Smooth muscle cell (in vitro differentiated cells): Measurements from ENCODE around the gene PLB1. TPM values are rescaled to one million over a fixed set of nuclear protein-coding genes. Genes with fewer than 3 reads are reported as not detected.

Source experiments
- DNase-seq: peaks from one replicate; lab custom pipeline; 2025; ENCODE audit not compliant: unreplicated experiment; lab: John Stamatoyannopoulos, UW
- H2AFZ ChIP-seq: fragments of 200-600 bp; sonication (generic); 2 replicates; pipeline ENCODE4 v1.6.0; 2016; ENCODE audit warnings: antibody characterized with exemption, low read depth, mild to moderate bottlenecking
- H3F3A ChIP-seq: fragments of 200-600 bp; sonication (generic); 2 replicates; pipeline ENCODE4 v1.6.0; 2017; ENCODE audit warnings: antibody characterized with exemption, low read depth
- H3K27ac ChIP-seq: fragments of 200-600 bp; sonication (generic); 2 replicates; pipeline ENCODE4 v1.5.1; 2016; ENCODE audit warnings: low read depth, mild to moderate bottlenecking
- H3K27me3 ChIP-seq: fragments of 200-600 bp; sonication (generic); 2 replicates; pipeline ENCODE4 v1.6.1; 2016; ENCODE audit warnings: low read depth, mild to moderate bottlenecking
- H3K36me3 ChIP-seq: fragments of 200-600 bp; sonication (generic); 2 replicates; pipeline ENCODE4 v1.5.1; 2016; ENCODE audit warnings: low read depth
- H3K4me1 ChIP-seq: fragments of 200-600 bp; sonication (generic); 2 replicates; pipeline ENCODE4 v1.5.1; 2016; ENCODE audit warnings: low read depth
- H3K4me2 ChIP-seq: fragments of 200-600 bp; sonication (generic); 2 replicates; pipeline ENCODE4 v1.6.0; 2016; ENCODE audit warnings: mild to moderate bottlenecking
- H3K4me3 ChIP-seq: fragments of 200-600 bp; sonication (generic); 2 replicates; pipeline ENCODE4 v1.5.1; 2016; ENCODE audit warnings: mild to moderate bottlenecking
- H3K79me2 ChIP-seq: fragments of 200-600 bp; sonication (generic); 2 replicates; pipeline ENCODE4 v1.6.0; 2016; ENCODE audit warnings: low read depth, mild to moderate bottlenecking
- H3K9ac ChIP-seq: fragments of 200-600 bp; sonication (generic); 2 replicates; pipeline ENCODE4 v1.6.0; 2016; ENCODE audit warnings: low read depth
- H3K9me3 ChIP-seq: fragments of 200-600 bp; sonication (generic); replicated peaks from 2 replicates; pipeline ENCODE4 v1.5.1; 2016; ENCODE audit warnings: low read depth
- H4K20me1 ChIP-seq: fragments of 200-600 bp; sonication (generic); 2 replicates; pipeline ENCODE4 v1.6.0; 2016; ENCODE audit warnings: low read depth
- CTCF ChIP-seq: fragments of 200-600 bp; sonication (generic); IDR thresholded peaks from 2 replicates; pipeline ENCODE4 v1.5.1; 2017; ENCODE audit warnings: borderline replicate concordance, mild to moderate bottlenecking, antibody characterized with exemption; ENCODE audit not compliant: insufficient read depth, poor library complexity, severe bottlenecking
- WGBS: methylation state at CpG from one replicate; pipeline ENCODE4 v1.1.7; 2016; ENCODE audit warnings: low lambda C conversion rate; 5-methylcytosine and 5-hydroxymethylcytosine counted together
- polyA plus RNA-seq: library from polyadenylated mRNA; unstranded; fragments of >200 nt; fragmentation: Nextera tagmentation; extraction: Ambion mirVana; gene quantifications from 2 replicates; pipeline ENCODE4 v1.2.1, GENCODE V29; 2016
- total RNA-seq: library from RNA; depleted of rRNA; stranded (reverse); fragments of >200 nt; gene quantifications from 2 replicates; pipeline ENCODE4 v1.2.3, GENCODE V29; 2014

PLB1 gene
- total and polyA plus RNA-seq, 2 experiments from 2014 or later, result 0.75 to 8.7 TPM

GRCh38 chr2:28568533-28568932 is 72.7 kb downstream of the PLB1 start:
- H3K36me3 ChIP-seq, result no peaks in the 10 kb centered on the region
- TF ChIP-seq CTCF, result no peak
- no peak overlapping the region for H3K4me2 ChIP-seq
- H3K9me3 ChIP-seq, result no peaks in the 10 kb centered on the region
- no peak overlapping the region for H3K27ac ChIP-seq
- DNase-seq, result no peak
- no peak overlapping the region for H2AFZ ChIP-seq
- H3K9ac ChIP-seq, result no peak overlapping the region
- H3K4me1 ChIP-seq, result peaks cover 5% of the 10 kb centered on the region
- no peaks in the 10 kb centered on the region for H3F3A ChIP-seq
- no peaks in the 10 kb centered on the region for H4K20me1 ChIP-seq
- H3K27me3 ChIP-seq, result no peaks in the 10 kb centered on the region
- no peaks in the 10 kb centered on the region for H3K79me2 ChIP-seq
- WGBS, result 56% methylated on average over 5 of the region's 5 CpGs
- H3K4me3 ChIP-seq, result no peak overlapping the region

- Histone ChIP-seq H3K4me1 (peaks cover 5% of the 10 kb centered on the region), H3K79me2 (no peaks in the 10 kb centered on the region), H2AFZ (no peak overlapping the region), H3K4me3 (no peak overlapping the region), H3F3A (no peaks in the 10 kb centered on the region), H3K27me3 (no peaks in the 10 kb centered on the region), H3K9me3 (no peaks in the 10 kb centered on the region), H4K20me1 (no peaks in the 10 kb centered on the region), H3K36me3 (no peaks in the 10 kb centered on the region), H3K27ac (no peak overlapping the region), H3K4me2 (no peak overlapping the region), H3K9ac (no peak overlapping the region)
- no peak for DNase-seq
- WGBS, result 83% methylated on average over 6 of the region's 6 CpGs
- no peak for TF ChIP-seq CTCF
These were observed 74.6 kb downstream of the PLB1 start for GRCh38 chr2:28570431-28570830.

- H2AFZ ChIP-seq, result no peak overlapping the region
- no peaks in the 10 kb centered on the region for H3K79me2 ChIP-seq
- no peak overlapping the region for H3K4me2 ChIP-seq
- H3K36me3 ChIP-seq, result no peaks in the 10 kb centered on the region
- H3F3A ChIP-seq, result no peaks in the 10 kb centered on the region
- no peak overlapping the region for H3K27ac ChIP-seq
- H3K4me1 ChIP-seq, result no peaks in the 10 kb centered on the region
- no peak overlapping the region for H3K9ac ChIP-seq
- no peak for DNase-seq
- H3K9me3 ChIP-seq, result no peaks in the 10 kb centered on the region
- 98% methylated on average over 5 of the region's 5 CpGs for WGBS
- H4K20me1 ChIP-seq, result no peaks in the 10 kb centered on the region
- no peaks in the 10 kb centered on the region for H3K27me3 ChIP-seq
- no peak overlapping the region for H3K4me3 ChIP-seq
- no peak for TF ChIP-seq CTCF
These were observed 80.9 kb downstream of the PLB1 start for GRCh38 chr2:28576714-28577113.
